COR-L47 (cell line): ENCODE data around the gene CAPZA1.

Experiments
- DNase-seq: peaks from one replicate; lab custom pipeline; 2025; lab: John Stamatoyannopoulos, UW

The CAPZA1 gene

DNA sequence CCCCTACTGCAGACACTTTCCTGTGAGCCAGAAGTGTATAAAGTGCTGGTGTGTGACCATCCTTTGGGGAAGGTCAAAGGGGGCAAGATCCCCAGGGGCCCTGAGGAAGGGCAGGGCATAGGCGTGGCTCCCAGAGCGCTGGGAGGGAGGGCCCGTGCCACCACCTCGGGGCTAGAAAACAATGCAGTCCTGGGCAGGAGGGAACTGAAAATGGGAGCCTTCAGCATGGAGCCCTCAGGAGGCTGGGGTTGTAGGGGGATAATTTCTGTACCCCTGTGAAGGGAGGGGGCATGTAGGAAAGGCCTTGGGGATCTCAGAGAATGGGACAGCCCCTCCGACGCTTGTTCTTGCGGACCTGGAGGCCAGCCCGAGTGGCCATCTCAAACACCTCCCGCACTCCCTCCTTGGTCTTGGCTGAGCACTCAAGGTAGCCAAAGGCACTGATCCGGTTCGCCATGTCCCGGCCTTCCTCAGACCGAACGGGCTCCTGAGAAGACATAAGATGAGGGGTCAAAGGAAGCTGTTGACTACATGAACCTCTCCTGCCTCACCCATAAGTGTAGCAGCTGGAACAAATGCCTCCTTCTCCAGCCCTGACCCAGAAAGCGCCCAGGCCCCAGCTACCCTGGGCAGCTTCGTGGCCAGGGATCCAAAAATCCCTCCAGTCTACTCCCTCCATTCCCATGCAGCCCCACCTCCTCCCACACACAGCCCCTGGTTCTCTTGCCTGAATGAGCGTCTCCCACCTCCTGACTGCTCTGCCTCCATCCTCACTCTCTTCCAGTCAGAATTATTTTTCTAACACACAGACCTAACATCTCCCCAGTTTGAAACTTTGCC lies 81.8 kb downstream of the CAPZA1 start:
- DNase-seq: no peak

DNA sequence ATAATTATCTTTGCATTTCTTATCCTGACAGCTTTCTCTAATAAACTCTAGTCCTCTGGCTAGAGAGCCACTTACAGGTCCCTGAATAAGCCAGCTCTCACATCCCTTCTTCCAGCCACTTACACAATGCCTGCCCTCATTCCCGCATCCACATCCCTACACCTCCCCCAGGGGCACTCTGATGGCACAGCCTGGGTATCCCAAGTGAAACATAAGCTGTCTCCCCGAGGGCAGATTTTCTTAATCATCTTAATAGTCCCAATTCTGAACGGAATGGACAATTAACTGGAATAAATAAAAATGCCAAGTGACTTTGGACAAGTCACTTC lies 82.4 kb downstream of the CAPZA1 start:
- DNase-seq: no peak

DNA sequence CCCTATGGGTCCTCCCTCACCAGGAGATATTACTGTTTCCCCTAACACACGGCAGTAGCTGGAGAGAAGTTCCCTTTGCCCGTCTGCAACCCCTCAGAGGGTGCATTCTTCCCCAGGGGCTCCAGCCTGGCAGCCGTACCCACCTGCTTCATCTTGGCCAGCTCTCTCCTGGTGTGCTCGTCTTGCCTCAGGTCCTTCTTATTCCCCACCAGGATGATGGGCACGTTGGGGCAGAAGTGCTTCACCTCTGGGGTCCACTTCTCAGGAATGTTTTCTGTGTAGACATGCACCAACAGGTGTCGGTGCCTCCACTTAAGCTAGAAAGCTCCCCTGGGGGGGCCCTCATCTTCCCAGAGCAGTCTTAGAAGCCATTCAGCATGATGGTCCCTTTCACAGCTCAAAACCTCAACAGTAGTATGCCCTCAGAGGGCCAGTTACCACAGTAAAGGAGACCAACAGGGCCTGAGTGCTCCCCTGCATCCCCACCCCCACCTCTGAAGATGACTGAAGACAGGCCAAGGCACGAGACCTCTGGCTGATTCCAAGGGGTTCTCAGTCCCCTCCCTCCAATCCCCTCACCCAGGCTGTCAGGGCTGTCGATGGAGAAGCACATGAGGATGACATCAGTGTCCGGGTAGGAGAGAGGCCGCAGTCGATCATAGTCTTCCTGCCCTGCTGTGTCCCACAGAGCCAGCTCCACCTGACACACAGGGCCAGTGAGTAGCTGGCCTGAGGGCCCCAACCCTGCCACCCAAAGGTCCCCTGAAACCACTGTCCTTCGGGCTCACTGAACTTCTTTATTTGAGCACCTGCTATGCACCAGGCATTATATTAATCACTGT lies 83.0 kb downstream of the CAPZA1 start:
- DNase-seq: no peak

DNA sequence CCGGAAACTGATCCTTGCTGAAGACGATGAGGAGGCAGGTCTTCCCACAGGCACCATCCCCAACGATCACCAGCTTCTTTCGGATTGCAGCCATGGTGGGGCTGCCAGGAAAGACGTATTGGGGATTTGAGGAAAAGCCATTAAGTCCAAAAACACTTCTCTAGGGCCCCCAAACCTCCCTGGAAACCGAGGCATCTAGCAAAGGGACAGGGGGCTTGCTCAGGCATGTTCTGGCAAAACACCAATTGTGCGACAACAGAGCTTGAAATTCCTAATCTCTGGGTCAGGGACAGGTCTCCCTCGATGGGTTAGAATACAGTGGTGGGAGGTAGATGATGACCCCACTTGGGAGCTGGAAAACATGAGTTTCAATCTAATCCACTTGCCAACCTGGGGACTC lies 84.1 kb downstream of the CAPZA1 start:
- DNase-seq: no peak

DNA sequence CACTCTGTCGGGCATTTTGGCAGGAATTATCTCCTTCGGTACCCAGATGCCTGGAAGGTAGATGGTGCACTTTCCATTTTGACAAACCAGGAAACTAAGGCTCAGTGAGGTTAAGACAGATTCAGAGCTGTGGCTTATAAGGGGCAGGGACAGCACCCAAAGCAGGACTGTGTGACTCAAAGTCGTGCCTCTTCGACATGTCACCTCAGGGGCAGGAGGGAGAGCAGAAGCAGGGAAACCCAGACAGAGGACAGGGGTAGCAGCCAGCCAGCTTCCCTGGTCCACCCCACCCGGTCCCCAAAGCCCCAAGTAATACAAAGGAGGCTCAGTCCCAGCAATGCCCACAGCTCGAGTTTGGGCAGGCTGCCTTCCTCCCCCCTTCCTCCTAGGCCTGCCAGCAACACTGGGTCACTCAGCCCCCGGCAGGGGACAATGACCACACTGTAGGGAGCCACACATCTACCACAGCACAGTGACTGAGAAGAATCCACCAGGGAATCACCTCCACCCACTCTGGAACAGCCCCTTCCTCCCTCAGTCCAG lies 84.8 kb downstream of the CAPZA1 start:
- DNase-seq: no peak

DNA sequence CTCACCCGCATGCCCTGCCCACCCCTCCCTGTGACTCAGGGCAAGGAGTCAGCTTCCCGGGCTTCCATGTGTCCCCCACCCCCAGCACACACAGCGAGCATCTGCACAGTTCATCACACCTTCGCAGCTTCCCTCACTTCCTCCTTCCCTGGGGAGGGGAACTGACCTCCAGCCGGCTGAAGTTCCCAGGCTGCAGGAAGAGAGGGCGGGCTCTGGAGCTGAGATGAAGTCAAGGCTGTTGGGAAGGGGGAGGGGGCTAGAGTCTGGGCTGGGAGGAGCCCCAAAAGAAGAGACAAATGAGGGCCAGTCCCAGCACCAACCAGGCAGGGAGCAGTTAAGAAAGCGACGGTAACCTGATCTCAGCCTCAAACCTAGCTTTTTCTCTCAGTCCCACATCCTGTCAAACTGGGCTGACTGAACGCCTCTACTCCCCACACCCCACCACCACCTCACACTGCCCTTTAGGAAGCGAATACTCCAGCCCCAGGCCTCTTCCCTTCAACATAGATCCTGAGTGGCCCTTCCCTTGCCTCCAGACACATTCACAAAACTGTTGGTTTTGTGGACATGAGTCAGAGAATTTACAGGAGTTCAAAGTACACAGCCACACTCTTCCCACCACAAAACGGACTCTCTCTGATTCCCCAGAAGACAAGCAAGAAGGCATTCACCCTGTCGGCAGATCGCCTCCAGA lies 85.4 kb downstream of the CAPZA1 start:
- peak; percentile 58 for DNase-seq

DNA sequence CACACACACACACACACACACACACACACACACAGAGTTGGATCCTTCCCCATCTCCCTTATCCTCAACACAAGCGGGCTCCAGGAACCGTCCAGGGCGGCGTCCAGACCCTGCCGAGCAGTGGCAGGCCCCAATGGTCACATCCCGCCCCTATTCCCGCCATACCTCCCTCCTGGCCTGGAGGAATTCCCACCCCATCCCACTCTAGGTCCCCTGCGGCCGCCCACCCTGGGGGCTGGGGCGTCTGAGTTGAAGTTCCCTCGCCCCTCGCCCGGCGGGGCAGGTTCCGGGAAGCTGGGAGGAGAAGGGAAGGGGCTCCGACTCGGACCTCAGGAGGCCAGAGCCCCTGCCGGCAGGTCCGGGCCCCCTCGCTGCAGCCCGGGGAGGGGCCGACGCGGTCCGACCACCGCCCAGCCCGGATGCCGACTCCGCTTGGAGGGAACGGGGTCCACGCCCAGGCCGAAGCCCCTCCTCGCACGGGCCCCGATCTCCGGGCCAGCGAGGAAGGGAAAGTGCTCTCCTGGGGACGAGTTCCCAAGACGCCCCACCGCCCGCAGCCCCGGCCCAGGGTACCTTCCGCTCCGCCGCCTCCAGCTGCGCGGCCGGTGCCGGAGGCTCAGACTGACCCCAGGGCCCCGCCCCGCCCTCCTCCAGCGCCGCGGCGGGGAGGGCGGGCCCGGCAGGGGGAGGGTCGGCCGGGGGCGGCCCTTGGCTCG lies 87.0 kb downstream of the CAPZA1 start, which contains the start of gene RHOC:
Gene RHOC, minus strand, starts transcription at position 623 of the 716 bp plus-strand sequence. CDS start 3,328 bp downstream, outside the sequence.
- no peak for DNase-seq

DNA sequence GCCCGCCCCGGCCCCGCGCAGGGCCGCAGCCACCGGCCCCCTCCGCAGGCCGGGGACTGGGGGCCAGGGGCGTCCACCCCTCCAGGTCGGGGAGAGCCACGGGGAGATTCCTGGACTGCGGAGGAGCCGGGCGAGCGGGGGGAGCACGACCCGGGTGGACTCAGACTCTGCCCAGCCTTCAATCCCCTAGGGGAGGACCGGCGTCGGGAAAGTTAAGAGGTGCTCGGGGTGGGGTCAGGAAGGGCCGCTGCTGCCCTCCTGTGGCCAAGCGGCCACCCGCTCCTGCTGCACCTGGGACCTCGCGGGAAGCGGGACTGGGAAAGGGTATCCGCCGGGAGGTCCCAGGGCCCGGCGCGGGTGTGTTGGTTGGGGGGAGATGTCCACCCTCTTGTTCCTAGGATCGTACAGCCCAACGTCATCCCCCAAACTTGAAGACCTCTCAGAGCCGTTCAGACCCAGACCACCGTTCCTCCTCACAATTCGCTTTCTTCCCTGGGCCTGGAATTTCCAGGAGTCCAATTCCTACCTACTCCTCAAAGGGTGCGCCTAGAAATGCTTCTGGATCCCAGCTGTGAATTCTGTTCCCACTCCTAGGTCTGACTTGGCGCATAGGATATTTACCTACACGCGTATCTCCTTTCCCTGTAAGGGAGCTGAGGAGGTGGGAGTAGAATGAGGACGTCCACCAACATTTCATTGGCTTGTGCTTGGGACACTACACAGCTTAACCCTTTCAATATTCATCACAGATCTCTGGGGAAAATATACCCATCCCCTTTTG lies 87.8 kb downstream of the CAPZA1 start:
- peak; percentile 55 for DNase-seq

DNA sequence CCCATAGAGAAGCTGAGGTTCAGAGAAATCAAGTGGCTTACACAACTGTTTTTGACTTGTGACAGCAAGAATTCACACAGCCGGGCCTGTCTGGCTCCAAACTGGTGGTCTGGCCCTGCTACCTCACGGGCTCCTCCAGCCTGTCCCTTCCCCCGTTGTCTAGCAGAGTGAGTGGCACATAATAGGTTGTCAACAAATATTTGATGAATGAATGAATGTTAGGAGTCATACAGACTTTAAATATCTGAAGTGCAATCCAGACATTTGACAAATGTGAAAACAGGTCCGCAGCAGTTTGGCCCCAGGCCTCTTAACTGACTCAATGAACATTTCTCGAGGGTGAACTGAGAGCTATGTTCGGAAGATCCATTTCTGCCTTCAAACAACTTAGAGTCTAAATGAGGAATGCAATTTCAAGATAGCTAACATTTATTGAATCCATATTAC lies 88.4 kb downstream of the CAPZA1 start:
- DNase-seq: no peak

DNA sequence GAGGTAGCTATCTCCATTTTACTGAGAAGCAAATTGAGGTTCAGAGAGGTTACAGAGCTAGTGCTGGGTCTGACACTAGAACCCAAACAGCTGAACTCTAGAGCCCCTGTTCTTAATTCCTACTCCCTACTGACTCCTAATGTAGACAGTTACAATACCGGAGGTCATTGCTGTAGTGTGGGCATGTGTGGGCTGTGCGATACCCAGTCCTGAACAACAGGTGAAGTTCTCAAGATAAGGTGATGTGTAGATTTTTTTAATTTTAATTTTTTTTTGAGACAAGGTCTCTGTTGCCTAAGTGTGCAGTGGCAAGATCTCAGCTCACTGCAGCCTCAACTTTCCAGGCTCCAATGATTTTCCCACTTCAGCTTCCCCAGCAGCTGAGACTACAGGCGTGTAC lies 88.9 kb downstream of the CAPZA1 start:
- no peak for DNase-seq

DNA sequence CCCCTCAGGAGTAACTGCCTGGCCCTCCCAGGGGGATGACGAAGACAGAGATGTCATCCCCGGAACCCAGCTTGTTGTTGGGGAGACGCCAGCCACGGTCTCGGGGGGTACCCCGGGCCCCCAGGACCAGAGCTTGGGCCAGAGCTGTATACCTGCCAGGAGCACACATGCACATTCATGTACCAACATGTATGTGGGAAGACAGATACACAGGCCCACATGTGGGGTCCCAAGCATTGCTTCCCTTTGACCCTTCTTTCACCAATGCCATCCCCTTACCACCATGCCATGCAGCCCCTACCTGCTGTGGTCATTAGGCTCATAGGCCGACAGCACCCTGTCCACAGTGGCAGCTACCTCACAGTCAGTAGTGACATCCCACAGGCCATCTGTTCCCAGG lies 90.5 kb downstream of the CAPZA1 start:
- DNase-seq: no peak

DNA sequence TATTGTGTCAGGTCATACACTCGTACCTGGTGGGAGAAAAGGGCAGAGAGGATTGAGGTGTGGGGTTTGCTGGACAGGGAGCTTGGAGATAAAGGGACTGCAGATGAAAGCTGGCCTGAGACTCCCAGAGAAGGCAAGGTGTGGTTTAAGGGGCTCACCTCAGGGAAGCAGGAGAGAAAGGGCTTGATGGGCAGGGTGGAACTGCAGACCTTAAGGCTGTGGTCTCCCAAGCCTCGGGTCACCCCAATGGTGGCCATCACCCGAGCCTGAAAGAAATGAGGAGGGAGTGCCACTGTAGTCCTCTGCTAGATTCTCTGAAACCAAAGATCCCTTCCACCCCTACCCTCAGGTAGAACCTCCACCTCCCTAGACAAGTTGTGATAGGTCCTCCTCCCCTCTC lies 91.0 kb downstream of the CAPZA1 start:
- no peak for DNase-seq

DNA sequence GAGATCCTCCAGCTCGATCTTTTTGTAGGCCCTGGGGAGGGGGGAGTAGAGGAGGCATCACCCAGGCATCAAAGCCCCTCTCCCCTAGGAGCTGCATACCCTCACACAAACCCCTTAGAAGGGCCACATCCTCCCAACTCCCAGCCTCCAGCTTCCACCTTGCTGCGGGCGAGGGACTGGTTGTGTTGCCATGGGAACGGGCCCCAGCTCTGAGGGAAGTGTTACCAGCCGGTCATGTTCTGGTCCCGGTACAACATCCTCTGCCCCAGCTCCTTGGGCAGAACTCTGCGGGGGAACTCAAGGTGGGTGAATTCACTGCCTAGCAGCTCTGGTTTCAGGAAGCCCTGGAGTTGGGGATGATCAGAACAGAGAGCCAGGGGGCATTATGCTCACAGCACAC lies 91.4 kb downstream of the CAPZA1 start:
- no peak for DNase-seq

DNA sequence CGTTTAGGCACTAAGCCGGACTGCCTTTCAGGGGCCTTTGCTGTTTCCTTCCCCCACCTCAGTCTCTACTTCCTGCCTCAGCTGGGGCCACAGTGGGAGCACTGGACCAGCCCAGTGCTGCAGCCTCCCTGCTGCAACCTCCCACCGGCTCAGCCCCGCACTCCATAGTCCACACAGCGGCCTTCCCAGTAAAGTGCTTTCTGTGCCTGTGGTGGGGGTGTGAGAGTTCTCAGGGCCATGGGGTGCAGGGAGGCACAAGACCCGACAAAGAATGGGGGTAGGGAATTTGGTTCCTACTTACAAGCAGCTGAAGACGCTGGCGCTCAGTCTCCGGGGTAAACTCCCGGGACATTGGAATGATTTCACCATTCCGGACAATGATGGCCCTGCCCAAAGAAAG lies 92.0 kb downstream of the CAPZA1 start:
- no peak for DNase-seq

DNA sequence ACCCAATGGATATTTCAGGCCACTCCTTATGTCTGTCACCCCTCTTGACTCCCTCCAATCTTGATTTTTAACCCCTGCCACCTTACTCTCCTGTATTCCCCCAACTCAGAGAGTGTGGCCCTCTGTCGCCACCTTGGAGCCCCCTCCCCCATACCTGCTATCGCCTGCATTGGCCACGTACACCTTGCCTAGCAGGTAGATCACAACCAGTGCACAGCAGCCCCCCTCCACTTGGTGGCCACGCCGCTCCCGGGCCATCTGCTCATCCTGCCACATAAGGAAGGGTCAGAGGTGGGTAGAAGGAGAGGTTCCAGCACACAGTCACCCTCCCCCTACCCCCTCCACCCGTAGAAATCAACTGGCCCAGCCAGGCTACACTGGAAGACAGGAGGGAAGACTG lies 92.6 kb downstream of the CAPZA1 start:
- DNase-seq: no peak

DNA sequence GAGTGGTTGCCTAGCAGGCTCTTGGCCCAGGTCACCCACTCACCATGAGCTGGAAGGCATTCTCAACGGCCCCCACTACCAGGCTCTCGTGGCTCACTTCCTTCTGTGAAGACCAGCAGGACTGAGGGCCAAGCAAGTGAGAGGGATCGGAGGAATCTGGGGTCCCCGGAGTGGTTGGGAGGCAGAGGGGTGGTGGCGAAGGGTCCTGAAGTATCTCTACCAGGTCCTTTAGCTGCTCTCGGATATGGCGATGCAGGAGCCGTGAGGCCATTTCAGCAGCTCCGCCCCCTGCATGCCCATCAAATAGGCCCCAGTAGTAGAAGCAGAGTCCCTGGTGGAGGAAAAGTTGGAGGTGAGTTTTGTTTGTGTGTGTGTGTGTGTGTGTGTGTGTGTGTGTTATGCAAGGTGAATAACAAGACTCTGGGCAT lies 93.1 kb downstream of the CAPZA1 start:
- DNase-seq: no peak

DNA sequence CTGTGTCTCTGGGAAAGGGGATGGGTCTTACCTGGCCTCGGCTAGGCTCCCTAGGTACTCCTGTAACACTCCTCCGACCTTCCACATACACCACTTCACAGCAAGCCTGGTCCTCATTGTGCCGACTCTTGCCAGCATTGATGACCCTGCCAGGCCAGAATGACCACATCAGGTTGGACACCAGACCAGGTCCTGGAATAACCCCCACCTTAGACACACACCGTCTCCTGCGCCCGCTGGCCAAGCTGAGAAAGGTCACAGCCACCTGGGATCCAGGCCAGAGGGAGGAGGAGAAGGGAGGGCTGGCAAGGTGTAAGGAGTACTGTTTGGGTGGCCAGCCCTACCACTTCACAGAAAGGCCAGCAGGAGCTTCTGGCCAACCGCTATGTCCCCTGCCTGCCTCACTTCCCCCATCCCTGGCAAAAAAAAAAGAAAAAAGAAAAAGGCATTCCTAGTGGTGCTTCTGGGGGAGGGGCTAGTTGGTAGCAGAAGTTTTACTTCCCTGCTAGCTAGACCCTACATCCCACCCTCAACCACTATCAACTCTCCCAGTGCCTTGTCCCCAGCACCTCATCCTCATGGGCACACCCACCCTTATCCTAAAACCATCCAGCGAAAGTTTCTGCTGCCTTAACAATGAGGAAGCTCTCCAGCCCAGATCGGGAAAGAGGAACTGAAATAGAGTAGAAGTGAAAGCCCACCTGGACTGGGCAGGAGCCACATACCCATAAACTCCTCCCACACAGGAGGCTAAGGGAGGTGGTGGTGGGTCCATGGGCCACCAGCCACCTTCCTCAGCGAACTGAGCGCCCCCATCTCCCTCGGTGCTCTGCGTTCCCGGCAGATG lies 94.1 kb downstream of the CAPZA1 start:
- DNase-seq: no peak

DNA sequence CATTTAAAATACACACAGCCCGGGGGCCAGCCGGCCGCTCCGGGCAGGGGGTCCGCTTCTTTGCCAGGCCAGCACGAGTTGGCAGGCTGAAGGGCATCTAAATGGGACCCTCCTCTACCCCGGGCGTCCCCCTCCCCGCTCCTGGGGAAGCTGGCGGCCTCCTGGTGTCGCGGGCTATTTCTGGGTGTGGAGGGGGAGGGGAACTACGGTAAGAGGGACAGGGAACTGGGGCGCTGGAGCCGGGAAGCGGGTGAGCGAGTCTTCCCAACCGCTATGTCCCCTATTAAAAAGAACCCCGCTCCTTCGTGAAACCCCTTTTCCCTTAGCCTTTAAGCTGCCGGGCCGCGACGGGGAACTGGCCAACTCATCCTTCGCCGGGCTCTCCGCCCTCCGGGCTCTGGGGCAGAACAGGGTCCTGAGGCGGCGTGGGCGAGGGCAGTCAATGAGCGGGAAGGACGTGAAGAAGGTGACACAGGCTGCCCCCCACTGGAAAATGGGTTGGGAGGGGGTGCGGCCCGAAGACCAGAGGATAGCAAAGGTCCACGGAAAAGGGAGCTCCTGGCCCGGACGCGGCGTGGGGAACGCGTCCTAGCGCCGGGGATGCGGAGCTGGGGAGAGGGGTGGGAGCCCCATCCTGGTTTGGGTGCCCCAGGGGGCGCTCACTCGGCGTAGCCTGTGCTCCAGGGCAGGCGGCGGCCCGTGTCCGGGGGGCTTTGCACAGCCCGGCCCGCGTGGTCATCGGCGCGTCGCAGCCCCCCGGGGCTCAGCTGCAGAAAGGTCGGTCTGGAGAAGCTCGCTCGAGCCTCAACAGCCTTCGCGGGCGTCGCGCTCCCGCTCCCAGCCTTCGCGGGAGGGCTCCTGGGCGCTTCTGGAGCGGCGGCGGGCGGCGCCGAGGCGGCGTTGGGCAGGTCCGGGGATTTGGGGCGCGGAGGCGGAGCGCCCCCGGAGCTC lies 95.0 kb downstream of the CAPZA1 start:
- DNase-seq: no peak
